ENCODE measurements around the gene SCN5A. TPM values are rescaled to one million over a fixed set of nuclear protein-coding genes. Genes with fewer than 3 reads are reported as not detected.

The SCN5A gene
- total RNA-seq, 1 experiment from 2014 or later, result 11.5 TPM

- RAD21 ChIA-PET (ENCODE audit: low non-redundant PET in 1 of 2, low total read pairs in 2 of 2, uncharacterized antibody in 2 of 2, unreplicated experiment in 2 of 2), result no interaction called here
- H3K27ac ChIP-seq (ENCODE audit: low read depth, low read length), result no peak overlapping the region
- no peak overlapping the region for H3K4me3 ChIP-seq (replicated peaks in 1 of 2; ENCODE audit: low read depth in 1 of 2, low read length in 2 of 2)
- H3K36me3 ChIP-seq (ENCODE audit: control insufficient read depth in 1 of 2, insufficient read depth in 2 of 2, low read length in 2 of 2), result no peaks in the 10 kb centered on the region
- intact Hi-C loops (cut with micrococcal nuclease), result no loop called here
- no TSS peak for BruUV-seq (replicated peaks)
- DNase-seq (ENCODE audit: low read depth, low spot score), result no peak
- H4K20me1 ChIP-seq (ENCODE audit: insufficient read depth), result no peaks in the 10 kb centered on the region
- H2AFZ ChIP-seq (ENCODE audit: low read depth, low read length, poor library complexity, severe bottlenecking), result no peak overlapping the region
- H3K9me2 ChIP-seq (ENCODE audit: insufficient read depth), result no peaks in the 10 kb centered on the region
- POLR2A ChIA-PET, result no interaction called here
- TF ChIP-seq CEBPB (IDR thresholded peaks at IDR 0.05; ENCODE audit: low read depth) (no peak), ZNF274 (IDR thresholded peaks at IDR 0.05; ENCODE audit: low read depth, low read length) (no peak), CTCF (IDR thresholded peaks at IDR 0.05 in 2 of 3, conservative IDR thresholded peaks at IDR 0.05 in 1 of 3; ENCODE audit: borderline replicate concordance in 1 of 3, insufficient read depth in 1 of 3, low read depth in 2 of 3, low read length in 2 of 3) (no peak), JUND (IDR thresholded peaks at IDR 0.05) (no peak), SIN3A (IDR thresholded peaks at IDR 0.05; ENCODE audit: low read depth) (no peak), SP1 (IDR thresholded peaks at IDR 0.05; ENCODE audit: low read depth) (no peak), TCF7L2 (IDR thresholded peaks at IDR 0.05; ENCODE audit: borderline replicate concordance, extremely low read depth, insufficient read depth, insufficient read length) (no peak), ZBTB33 (IDR thresholded peaks at IDR 0.05; ENCODE audit: extremely low read depth, insufficient replicate concordance, low read length) (no peak), FOSL1 (IDR thresholded peaks at IDR 0.05; ENCODE audit: low read depth) (no peak), REST (IDR thresholded peaks at IDR 0.05; ENCODE audit: low read depth) (no peak), CBX3 (IDR thresholded peaks at IDR 0.05; ENCODE audit: low read depth) (no peak)
- H3K9me3 ChIP-seq (ENCODE audit: control insufficient read depth in 1 of 2, insufficient read depth in 1 of 2, low read depth in 1 of 2, low read length in 2 of 2), result 0 out of 4 replicates have a peak, but pooled peaks cover 0 to 3% of the 10 kb centered on the region in 2 experiments
- H3K79me2 ChIP-seq (ENCODE audit: insufficient read depth, low read length), result no peaks in the 10 kb centered on the region
- H3K9ac ChIP-seq (ENCODE audit: low read length), result no peak overlapping the region
- CTCF ChIA-PET, result no interaction called here
- H3K27me3 ChIP-seq (ENCODE audit: insufficient read depth, low read length), result no peaks in the 10 kb centered on the region
- H3K4me1 ChIP-seq (ENCODE audit: control insufficient read depth in 1 of 2, insufficient read depth in 2 of 2, low read length in 2 of 2), result no peaks in the 10 kb centered on the region
- no peak for ATAC-seq
- H3K4me2 ChIP-seq (ENCODE audit: low read length), result no peak overlapping the region
These were observed 72.0 kb downstream of the SCN5A start for GRCh38 chr3:38577371-38578080.
